Islet of Langerhans (tissue), 1 donor: ENCODE results near the gene STX1A.
"Not testable (repeated sequence)": the region's sequence is repeated elsewhere in the genome, so short reads cannot be mapped to it uniquely, and the experiment has no call there.

Experiments
- FAIRE-seq: peaks from one replicate; lab custom pipeline; 2011; peaks lifted over from hg19 to GRCh38; lab: Jason Lieb, UNC

The STX1A gene

GRCh38 chr7:73681031-73681430, 38.4 kb downstream of the STX1A start:
- no peak for FAIRE-seq

GRCh38 chr7:73680501-73680900, 39.0 kb downstream of the STX1A start:
- FAIRE-seq = no peak

GRCh38 chr7:73679709-73680108, 39.8 kb downstream of the STX1A start:
- no peak for FAIRE-seq

GRCh38 chr7:73678862-73679261, 40.6 kb downstream of the STX1A start:
- no peak for FAIRE-seq

- FAIRE-seq = not testable (repeated sequence)
Measured at GRCh38 chr7:73676062-73676461, 43.4 kb downstream of the STX1A start.

GRCh38 chr7:73674468-73675124, 44.9 kb downstream of the STX1A start:
- FAIRE-seq = no peak

- no peak for FAIRE-seq
Measured at GRCh38 chr7:73671857-73672445, 47.5 kb downstream of the STX1A start.

GRCh38 chr7:73671322-73671661, 48.2 kb downstream of the STX1A start:
- FAIRE-seq = no peak

- no peak for FAIRE-seq
Measured at GRCh38 chr7:73669858-73670385, 49.5 kb downstream of the STX1A start.

GRCh38 chr7:73669288-73669701, 50.2 kb downstream of the STX1A start:
- FAIRE-seq = no peak

GRCh38 chr7:73668886-73669230, 50.6 kb downstream of the STX1A start:
- no peak for FAIRE-seq

- no peak for FAIRE-seq
Measured at GRCh38 chr7:73668103-73668885, 51.2 kb downstream of the STX1A start.

GRCh38 chr7:73667344-73668102, 51.9 kb downstream of the STX1A start, which contains the start of gene VPS37D:
Gene VPS37D (plus strand): TSS chr7:73667831. CDS start chr7:73667959, 128 bp downstream.
- FAIRE-seq = no peak

GRCh38 chr7:73663033-73663432, 56.4 kb downstream of the STX1A start:
- no peak for FAIRE-seq

- not testable (repeated sequence) for FAIRE-seq
Measured at GRCh38 chr7:73660594-73660993, 58.9 kb downstream of the STX1A start.

- FAIRE-seq = no peak
Measured at GRCh38 chr7:73659983-73660382, 59.5 kb downstream of the STX1A start.

GRCh38 chr7:73655309-73655708, 64.2 kb downstream of the STX1A start:
- FAIRE-seq = not testable (repeated sequence)

- no peak for FAIRE-seq
Measured at GRCh38 chr7:73652541-73652949, 66.9 kb downstream of the STX1A start.

GRCh38 chr7:73650524-73650923, 68.9 kb downstream of the STX1A start:
- no peak for FAIRE-seq

- FAIRE-seq = no peak
Measured at GRCh38 chr7:73649576-73649975, 69.9 kb downstream of the STX1A start.
